ES-I3 (cell line): ENCODE measurements around the gene ADAMTSL2.

Experiments
- H3K36me3 ChIP-seq: 2 replicates; pipeline ENCODE4 v1.6.1; 2013; ENCODE audit warnings: mild to moderate bottlenecking, low read length, control low read depth, moderate library complexity; ENCODE audit not compliant: insufficient read depth
- H3K4me1 ChIP-seq: 2 replicates; pipeline ENCODE4 v1.6.1; 2013; ENCODE audit warnings: mild to moderate bottlenecking, control low read depth, low read length; ENCODE audit not compliant: insufficient read depth
- H3K9ac ChIP-seq: 2 replicates; pipeline ENCODE4 v1.6.1; 2013; ENCODE audit warnings: low read depth, mild to moderate bottlenecking, low read length, moderate library complexity
- H3K9me3 ChIP-seq: 2 replicates; pipeline ENCODE4 v1.6.1; 2013; ENCODE audit warnings: mild to moderate bottlenecking, low read length, moderate library complexity; ENCODE audit not compliant: control insufficient read depth, insufficient read depth

Gene ADAMTSL2

DNA sequence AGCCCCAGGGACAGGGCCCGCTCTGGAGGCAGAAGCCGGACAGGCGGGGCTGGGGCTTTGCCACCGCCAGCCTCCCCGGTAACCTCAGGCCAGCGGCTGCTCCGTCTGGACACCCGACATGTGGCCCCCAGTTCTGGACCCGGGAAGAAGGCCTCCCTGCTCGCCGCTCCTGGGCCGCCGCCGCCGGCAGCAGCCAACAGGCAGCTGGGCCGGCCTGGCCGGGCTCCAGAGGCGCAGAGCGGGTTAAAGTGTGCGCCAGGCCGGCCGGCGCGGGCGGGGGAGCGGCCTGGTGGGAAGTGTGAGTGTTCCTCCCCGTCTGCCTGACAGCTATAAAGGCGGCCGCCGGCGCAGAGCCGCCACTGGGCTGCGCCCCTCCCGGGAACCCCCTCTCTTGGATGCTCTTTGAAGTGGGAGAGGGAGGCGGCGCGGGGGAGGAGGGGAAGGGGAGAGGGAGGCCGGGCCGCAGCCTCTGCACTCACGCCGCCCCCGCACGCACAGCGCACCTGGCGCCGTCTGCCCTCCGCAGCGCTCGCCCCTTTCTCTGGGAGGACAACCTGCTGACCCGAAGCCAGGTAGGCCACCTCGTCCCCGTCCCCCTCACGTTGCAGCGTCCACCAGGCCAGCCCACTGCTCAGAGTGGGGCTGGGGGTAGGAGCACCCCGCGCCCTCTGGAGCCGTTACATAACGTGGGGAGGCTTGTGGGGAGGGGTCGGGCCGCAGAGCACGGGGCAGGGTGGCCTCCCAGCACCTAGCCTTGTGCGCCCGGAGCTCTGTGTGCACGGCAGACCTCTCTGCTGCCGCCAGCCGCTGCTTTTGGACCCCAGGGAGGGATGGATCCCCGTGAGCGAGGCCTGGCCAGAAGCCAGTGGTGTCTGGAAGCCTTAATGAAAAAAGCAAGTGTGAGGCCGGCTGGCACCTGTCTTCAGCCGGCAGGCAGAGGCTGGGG, at the start of gene ADAMTSL2:
ADAMTSL2 (plus strand) TSS at position 359 of the 946 bp plus-strand sequence. CDS start 2,009 bp downstream, outside the sequence.
- Histone ChIP-seq H3K9ac (peak within 1 kb of the TSS; percentile 29; the same call in 1 of the 2 replicates), H3K9me3 (no peaks in the 10 kb centered on the region), H3K4me1 (peaks cover 12% of the 10 kb centered on the region; the same call in 1 of the 2 replicates), H3K36me3 (no peaks in the 10 kb centered on the region)

DNA sequence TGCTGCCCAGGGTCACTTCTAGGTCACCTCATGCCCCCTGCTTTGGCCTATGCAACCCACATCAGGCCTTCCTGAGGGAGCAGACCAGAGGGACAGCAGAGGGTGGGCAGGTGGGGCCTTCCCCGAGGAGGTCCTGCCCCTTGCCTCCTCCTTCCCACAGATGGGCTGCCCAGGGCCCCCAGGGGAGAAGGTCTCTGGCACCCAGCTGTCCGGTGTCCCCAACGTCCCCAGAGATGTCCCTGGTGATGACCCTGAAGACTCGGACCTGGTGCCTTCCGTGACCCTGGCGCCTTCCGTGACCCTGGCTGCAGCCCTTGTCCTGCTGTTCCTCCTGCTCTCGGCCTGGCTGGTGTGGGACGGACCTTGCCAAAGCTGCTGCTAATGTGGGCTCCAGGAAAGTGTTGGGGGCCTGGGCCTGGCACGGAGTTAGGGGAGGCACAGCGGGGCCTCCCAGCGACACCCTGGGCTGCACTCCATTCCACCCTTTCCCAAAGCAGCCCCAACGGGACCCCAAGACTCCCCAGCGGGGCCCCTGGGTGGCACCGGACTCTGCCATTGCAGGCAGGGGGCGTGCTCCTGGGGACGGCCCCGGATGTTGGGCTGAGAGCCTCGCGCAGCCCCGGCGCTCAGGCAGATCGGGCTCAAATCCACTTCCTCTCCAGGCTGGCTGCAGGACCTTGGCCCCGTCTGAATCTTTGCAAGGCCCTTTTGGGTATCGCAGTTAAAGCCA, 48.8 kb upstream of the ADAMTSL2 start:
- Histone ChIP-seq H3K36me3 (no peaks in the 10 kb centered on the region), H3K4me1 (no peaks in the 10 kb centered on the region), H3K9me3 (no peaks in the 10 kb centered on the region), H3K9ac (no peak overlapping the region)

DNA sequence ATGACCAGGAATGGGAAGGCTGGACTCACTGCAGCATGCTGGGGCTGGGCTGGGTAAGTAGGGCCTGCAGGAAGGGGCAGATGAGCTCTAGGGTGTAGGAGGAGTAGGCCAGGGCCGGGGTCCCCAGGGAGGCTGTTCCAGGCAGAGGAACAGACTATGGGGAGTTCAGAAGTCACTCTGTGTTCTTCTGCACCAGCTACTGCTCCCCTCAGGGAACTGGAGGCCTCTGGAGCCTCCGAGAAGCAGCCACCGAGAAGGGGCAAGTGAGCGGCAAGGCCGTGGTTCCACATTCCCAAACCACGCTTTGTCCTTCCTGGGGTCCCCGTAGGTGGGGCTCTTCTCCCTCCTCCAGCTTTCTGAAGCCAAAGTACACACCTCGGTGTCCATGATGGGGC, 47.2 kb upstream of the ADAMTSL2 start:
- no peaks in the 10 kb centered on the region for H3K4me1 ChIP-seq
- no peaks in the 10 kb centered on the region for H3K9me3 ChIP-seq
- H3K9ac ChIP-seq: no peak overlapping the region
- no peaks in the 10 kb centered on the region for H3K36me3 ChIP-seq

DNA sequence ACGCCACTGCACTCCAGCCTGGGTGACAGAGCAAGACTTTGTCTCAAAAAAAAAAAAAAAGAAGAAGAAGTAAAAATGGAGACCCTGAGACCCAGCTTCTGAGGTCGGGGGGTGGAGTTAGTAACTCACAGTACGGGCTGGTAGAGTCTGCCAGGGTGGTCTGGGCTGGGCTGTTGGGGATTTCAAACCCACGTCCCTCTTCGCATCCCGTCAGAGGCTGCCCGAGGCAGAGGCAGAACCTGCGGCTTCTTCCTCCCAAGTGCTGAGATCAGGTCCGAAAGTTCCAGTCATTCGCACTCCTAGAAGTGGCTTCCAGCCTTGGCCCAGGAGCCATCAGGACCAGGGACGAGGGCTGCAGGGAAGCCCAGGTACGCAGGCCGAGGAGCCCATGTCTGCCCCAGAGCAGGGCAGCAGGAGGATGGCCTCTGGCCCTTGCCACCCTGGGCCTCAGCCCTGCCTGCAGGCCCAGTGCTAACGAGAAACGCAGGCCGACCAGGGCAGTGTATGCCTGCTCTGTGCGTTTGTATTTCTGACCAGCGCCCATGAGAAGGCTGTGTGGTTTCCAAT, 45.7 kb upstream of the ADAMTSL2 start:
- no peaks in the 10 kb centered on the region for H3K9me3 ChIP-seq
- no peaks in the 10 kb centered on the region for H3K36me3 ChIP-seq
- no peak overlapping the region for H3K9ac ChIP-seq
- H3K4me1 ChIP-seq: no peaks in the 10 kb centered on the region

DNA sequence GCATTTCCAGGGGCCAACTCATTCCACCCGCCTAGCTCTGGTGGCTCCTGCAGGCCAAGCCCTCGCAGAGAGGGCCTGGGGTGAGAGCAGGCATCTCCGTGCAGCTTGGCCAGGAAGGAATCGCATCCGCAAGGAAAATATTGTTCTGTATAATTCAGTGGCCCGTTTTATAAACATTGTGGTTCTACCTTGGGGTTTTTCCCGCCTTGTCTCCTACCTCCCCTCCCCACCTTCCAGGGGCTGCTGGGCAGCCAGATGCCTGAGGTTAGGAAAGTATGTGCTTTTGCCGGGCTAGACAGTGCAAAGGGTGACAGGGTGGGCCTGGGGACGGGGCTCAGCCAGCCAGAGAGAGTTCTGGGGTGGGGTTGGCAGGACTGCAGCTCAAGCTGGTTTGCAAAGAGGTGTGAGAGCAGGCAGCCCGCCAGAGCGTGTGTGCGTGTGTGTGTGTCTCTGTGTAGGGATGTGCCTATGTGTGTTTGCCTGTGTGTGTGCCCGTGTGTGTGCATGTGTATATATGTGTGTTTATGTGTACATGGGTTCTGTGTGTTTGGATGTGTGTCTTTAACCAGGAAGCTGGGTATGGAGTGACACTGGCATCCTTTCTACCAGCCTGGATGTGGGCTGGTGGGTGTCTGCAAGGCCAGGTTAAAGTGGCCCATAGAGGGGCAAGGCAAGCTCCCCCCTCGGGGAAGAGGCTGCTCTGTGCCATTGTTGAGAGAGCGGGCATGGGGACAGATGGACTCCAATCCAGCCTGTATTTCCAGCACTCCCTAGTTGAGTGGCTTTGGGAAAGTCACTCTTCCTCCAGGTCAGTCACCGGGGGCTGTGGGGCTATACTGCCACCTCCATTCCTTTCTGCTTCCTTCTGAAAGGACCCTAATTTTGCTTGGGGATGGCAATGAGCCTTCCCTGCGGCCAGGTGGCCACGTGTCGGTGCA, 45.0 kb upstream of the ADAMTSL2 start:
- H3K9ac ChIP-seq: no peak overlapping the region
- H3K9me3 ChIP-seq: no peaks in the 10 kb centered on the region
- H3K36me3 ChIP-seq: no peaks in the 10 kb centered on the region
- no peaks in the 10 kb centered on the region for H3K4me1 ChIP-seq

DNA sequence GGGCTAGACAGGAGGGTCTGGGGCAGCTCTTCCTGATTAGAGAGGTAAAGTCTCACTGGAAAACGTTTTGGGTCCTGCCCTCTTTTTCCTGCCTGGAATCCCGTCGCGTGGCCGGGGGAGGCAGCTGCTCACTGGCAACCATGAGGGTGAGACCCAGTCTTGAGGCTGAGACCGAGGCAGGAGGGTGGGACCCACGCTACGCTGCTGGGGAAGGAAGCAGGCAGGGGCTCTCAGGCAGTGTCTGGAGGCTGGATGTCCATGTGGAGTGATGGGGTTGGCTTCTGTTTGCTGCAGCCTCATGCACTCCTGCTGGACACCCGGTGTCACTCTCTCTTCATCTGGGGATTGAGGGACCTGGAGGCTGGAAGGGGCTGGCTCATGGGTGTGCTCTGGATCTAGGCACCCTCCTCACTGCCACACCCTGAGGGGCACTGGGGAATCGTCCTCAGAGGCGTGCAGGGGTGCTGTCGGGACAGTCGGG, 44.3 kb upstream of the ADAMTSL2 start:
- H3K9me3 ChIP-seq: no peaks in the 10 kb centered on the region
- H3K4me1 ChIP-seq: no peaks in the 10 kb centered on the region

DNA sequence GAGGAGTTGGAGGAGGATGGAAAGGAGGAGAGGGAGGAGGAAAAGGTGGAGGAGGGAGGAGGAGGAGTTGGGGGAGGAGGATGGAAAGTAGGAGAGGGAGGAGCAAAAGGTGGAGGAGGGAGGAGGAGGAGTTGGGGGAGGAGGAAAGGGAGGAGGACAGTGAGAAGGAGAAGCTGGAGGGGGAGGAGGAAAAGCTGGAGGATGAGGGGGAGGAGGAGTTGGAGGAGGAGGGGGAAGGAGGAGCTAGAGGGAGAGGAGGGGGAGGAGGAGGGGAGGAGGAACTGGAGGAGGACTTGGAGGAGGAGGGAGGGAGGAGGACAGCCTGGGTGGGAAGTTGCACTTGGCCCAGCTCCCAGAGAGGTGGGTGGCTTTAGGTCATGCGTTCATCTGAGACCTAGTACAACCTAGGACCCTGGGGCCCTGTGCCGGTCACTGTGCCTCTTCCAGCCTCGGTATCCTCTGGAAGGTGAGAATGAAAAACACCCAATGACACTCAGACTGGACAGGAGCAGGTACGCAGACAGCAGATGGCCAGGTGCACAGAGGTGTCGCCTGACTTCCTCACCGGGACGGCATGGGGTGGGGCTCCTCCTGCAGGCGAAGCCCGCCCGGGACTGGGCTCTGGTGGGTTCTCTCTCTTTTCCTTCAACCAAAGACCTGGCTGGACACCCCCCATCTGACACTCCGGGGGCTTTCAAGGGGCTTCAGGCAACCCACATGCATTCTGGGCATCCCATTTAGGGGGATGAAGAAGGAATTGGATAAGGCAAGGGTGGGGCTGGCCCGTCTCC, 43.4 kb upstream of the ADAMTSL2 start:
- Histone ChIP-seq H3K4me1 (no peaks in the 10 kb centered on the region), H3K36me3 (no peaks in the 10 kb centered on the region), H3K9ac (no peak overlapping the region), H3K9me3 (no peaks in the 10 kb centered on the region)

More for the DNA sequence above, 44.3 kb upstream of the ADAMTSL2 start:
- H3K9ac ChIP-seq: no peak overlapping the region
- no peaks in the 10 kb centered on the region for H3K36me3 ChIP-seq

DNA sequence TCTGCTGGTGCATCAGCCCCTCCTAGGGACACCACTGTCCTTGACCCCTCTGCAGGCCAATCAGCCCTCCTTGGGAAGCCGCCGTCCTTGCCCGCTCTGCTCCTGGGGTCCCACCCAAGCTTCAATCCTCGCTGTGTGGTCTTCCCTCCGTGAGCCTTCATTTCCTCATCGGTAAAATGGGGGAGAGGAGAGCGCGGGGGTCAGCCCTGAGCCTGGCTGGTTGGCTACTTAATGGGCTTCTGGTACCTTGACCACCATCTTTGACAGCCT, 42.9 kb upstream of the ADAMTSL2 start:
- Histone ChIP-seq H3K36me3 (no peaks in the 10 kb centered on the region), H3K4me1 (no peaks in the 10 kb centered on the region), H3K9me3 (no peaks in the 10 kb centered on the region), H3K9ac (no peak overlapping the region)

DNA sequence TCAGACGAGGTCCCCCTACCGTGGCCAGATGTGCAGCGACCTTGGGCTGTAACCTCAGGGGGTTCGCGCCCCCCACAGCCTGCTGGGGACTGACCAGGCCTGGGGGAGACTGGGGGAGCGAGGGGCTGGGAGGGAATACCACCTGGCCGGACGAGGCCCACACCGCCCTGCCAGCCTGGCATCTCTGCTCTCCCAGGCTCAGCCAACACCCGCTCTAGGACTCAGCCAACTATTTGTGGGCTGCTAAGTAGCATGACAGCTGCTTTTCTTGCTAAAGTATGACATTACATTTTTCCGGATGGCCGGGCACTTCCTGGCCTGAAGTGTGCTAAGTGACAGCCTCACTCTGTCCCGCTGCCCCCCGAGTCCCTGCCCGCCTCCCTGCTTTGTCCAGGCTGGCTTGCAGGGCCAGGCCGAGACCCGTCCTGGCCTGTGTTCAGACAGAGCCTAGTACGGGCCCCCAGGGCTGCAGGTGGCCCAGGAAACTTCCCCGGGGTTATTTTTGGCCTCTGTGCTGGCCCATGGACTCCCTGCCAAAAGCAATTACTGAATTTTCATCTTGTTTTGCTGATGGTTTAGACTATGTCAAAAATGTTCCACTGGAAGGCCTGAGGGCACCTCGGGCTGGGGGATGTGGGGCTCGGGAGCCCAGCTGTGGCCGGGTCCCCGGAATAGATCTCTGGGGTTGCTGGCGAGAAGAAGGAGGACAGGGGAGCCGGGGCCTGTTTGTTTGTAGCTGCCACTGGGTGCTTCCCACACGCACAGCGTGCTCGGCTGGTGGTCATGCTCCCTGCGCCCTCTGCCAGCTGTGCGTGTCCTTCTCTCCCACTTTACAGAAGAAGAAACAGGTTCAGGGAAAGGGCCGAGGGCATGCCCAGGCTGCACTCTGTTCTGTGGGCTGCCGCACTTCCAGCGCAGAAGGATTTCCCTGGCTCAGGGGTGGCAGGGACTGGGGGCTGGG, 42.2 kb upstream of the ADAMTSL2 start:
- H3K36me3 ChIP-seq: no peaks in the 10 kb centered on the region
- H3K9me3 ChIP-seq: no peaks in the 10 kb centered on the region
- no peaks in the 10 kb centered on the region for H3K4me1 ChIP-seq
- H3K9ac ChIP-seq: no peak overlapping the region

DNA sequence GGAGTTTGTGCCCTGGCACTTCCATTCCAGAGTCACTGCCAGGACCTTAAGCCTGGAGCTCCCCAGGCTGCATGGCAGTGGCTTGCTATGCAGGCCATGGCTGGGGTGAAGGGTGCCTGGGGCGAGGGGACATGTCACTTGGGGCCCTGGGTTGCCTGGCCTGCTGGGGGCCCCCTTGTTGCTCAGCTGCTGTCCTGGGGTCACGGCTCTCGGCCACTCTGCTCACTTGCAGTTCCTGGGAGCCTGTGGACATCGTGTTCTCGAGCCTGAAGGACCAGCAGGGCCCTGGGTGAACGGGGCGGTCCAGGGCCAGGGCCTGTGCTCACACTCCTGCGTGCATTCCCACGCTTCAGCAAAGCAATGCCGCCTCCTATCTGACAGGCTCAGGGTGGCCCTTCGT, 41.1 kb upstream of the ADAMTSL2 start:
- Histone ChIP-seq H3K4me1 (no peaks in the 10 kb centered on the region), H3K9me3 (no peaks in the 10 kb centered on the region), H3K9ac (no peak overlapping the region), H3K36me3 (no peaks in the 10 kb centered on the region)

DNA sequence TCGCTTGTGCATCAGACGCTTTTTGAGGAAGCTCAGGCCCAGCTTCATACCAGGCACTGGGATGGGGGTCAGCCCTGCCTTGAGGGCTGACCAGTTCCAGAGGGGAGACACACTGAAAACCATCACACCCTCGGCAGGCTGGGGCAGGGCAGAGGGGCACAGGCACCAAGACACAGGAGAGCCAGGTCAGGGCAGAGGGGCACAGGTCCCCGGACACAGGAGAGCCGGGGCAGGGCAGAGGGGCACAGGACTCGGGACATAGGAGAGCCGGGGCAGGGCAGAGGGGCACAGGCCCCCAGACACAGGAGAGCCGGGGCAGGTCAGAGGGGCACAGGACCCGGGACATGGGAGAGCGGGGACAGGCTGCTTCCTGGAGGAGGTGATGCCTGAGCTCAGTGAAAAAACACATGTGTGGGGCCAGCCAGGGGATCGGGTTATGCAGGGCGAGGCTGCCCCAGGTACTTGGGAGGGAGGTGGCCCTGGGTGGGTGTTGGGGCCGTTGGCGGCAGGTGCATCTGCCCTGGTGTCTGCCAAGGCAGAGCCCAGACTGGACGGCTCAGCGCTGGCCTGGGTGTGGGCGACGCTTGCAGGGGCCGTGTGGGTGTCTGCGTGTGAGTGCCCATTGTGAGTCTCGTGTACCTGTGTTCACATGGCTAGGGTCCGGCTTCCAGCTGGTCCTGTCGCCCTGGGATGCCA, 40.5 kb upstream of the ADAMTSL2 start:
- Histone ChIP-seq H3K4me1 (no peaks in the 10 kb centered on the region), H3K9ac (no peak overlapping the region), H3K36me3 (no peaks in the 10 kb centered on the region), H3K9me3 (no peaks in the 10 kb centered on the region)
